Measurements from ENCODE around the gene PLAC9.

PLAC9 gene

GRCh38 chr10:80149123-80149522, 16.6 kb downstream of the PLAC9 start:
- no peak overlapping the region for H3K4me2 ChIP-seq (ENCODE audit: low read length)
- no CpG with 5 or more reads among the region's 2 CpGs for WGBS (ENCODE audit: extremely low coverage, insufficient coverage, insufficient read length)

GRCh38 chr10:80150172-80150571, 17.6 kb downstream of the PLAC9 start:
- H3K4ac ChIP-seq (ENCODE audit: low read depth, low read length), result no peak overlapping the region
- H2BK5ac ChIP-seq (ENCODE audit: low read depth, low read length, poor library complexity), result no peak overlapping the region
- WGBS (ENCODE audit: extremely low coverage, insufficient coverage, insufficient read length), result no CpG with 5 or more reads among the region's 2 CpGs
- H2AFZ ChIP-seq (ENCODE audit: insufficient read depth, low read length, poor library complexity), result no peak overlapping the region
- no peaks in the 10 kb centered on the region for H3K79me2 ChIP-seq (ENCODE audit: control insufficient read depth, insufficient read depth, low read length, poor library complexity)
- no peak overlapping the region for H3K4me2 ChIP-seq (ENCODE audit: low read length)
- no peak overlapping the region for H3K23ac ChIP-seq (ENCODE audit: low read length)
- no peak overlapping the region for H4K91ac ChIP-seq (ENCODE audit: low read depth, low read length)
- H3K36me3 ChIP-seq (ENCODE audit: control insufficient read depth in 1 of 2, insufficient read depth in 2 of 2, low read length in 2 of 2), result peaks cover 22 to 28% of the 10 kb centered on the region in 2 experiments
- no peaks in the 10 kb centered on the region for H3K9me3 ChIP-seq (ENCODE audit: insufficient read depth, low read depth, low read length)
- no peak overlapping the region for H3K4me3 ChIP-seq (ENCODE audit: low read depth, low read length)
- H2AK5ac ChIP-seq (ENCODE audit: low read length), result no peak overlapping the region
- no peak overlapping the region for H4K12ac ChIP-seq (ENCODE audit: low read depth, low read length)
- no peak overlapping the region for H2BK120ac ChIP-seq (ENCODE audit: insufficient read depth, low read length, poor library complexity)
- H3K79me1 ChIP-seq (ENCODE audit: low read length), result peaks cover 5% of the 10 kb centered on the region
- H3K27me3 ChIP-seq (ENCODE audit: insufficient read depth, low read length), result no peaks in the 10 kb centered on the region
- H3K27ac ChIP-seq (ENCODE audit: low read depth, low read length), result no peak overlapping the region
- DNase-seq, result no peak
- no peak overlapping the region for H3K9ac ChIP-seq (ENCODE audit: low read length)
- H3K18ac ChIP-seq (ENCODE audit: low read length), result no peak overlapping the region
- peaks cover 6% of the 10 kb centered on the region in 2 experiments for H3K4me1 ChIP-seq (ENCODE audit: control insufficient read depth in 1 of 2, insufficient read depth in 2 of 2, low read length in 2 of 2)
- no peak overlapping the region for H4K8ac ChIP-seq (ENCODE audit: low read depth, low read length)
- H2BK12ac ChIP-seq (ENCODE audit: low read length), result no peak overlapping the region
- no peak overlapping the region for H3K14ac ChIP-seq (ENCODE audit: low read length)

More at GRCh38 chr10:80149123-80149522, 16.6 kb downstream of the PLAC9 start:
- H3K14ac ChIP-seq (ENCODE audit: low read length), result no peak overlapping the region
- H3K79me2 ChIP-seq (ENCODE audit: control insufficient read depth, insufficient read depth, low read length, poor library complexity), result no peaks in the 10 kb centered on the region
- H3K27ac ChIP-seq (ENCODE audit: low read depth, low read length), result no peak overlapping the region
- H4K91ac ChIP-seq (ENCODE audit: low read depth, low read length), result no peak overlapping the region
- no peak overlapping the region for H4K8ac ChIP-seq (ENCODE audit: low read depth, low read length)
- H4K12ac ChIP-seq (ENCODE audit: low read depth, low read length), result no peak overlapping the region
- peaks cover 20 to 22% of the 10 kb centered on the region in 2 experiments for H3K36me3 ChIP-seq (ENCODE audit: control insufficient read depth in 1 of 2, insufficient read depth in 2 of 2, low read length in 2 of 2)
- H3K9ac ChIP-seq (ENCODE audit: low read length), result no peak overlapping the region
- H2BK5ac ChIP-seq (ENCODE audit: low read depth, low read length, poor library complexity), result no peak overlapping the region
- H3K4me3 ChIP-seq (ENCODE audit: low read depth, low read length), result no peak overlapping the region
- no peak overlapping the region for H3K18ac ChIP-seq (ENCODE audit: low read length)
- H3K27me3 ChIP-seq (ENCODE audit: insufficient read depth, low read length), result no peaks in the 10 kb centered on the region
- H3K4ac ChIP-seq (ENCODE audit: low read depth, low read length), result no peak overlapping the region
- H2BK12ac ChIP-seq (ENCODE audit: low read length), result no peak overlapping the region
- no peak overlapping the region for H3K23ac ChIP-seq (ENCODE audit: low read length)
- no peaks in the 10 kb centered on the region for H3K4me1 ChIP-seq (ENCODE audit: control insufficient read depth in 1 of 2, insufficient read depth in 2 of 2, low read length in 2 of 2)
- no peak overlapping the region for H2AFZ ChIP-seq (ENCODE audit: insufficient read depth, low read length, poor library complexity)
- no peak overlapping the region for H2BK120ac ChIP-seq (ENCODE audit: insufficient read depth, low read length, poor library complexity)
- no peaks in the 10 kb centered on the region for H3K9me3 ChIP-seq (ENCODE audit: insufficient read depth, low read depth, low read length)
- no peak overlapping the region for H2AK5ac ChIP-seq (ENCODE audit: low read length)
- no peak for DNase-seq
- no peaks in the 10 kb centered on the region for H3K79me1 ChIP-seq (ENCODE audit: low read length)

- Histone ChIP-seq H2AK5ac (ENCODE audit: low read length) (no peak overlapping the region), H3K4me3 (ENCODE audit: low read depth, low read length) (no peak overlapping the region), H2BK5ac (ENCODE audit: low read depth, low read length, poor library complexity) (no peak overlapping the region), H3K23ac (ENCODE audit: low read length) (no peak overlapping the region), H4K8ac (ENCODE audit: low read depth, low read length) (no peak overlapping the region), H3K36me3 (ENCODE audit: control insufficient read depth in 1 of 2, insufficient read depth in 2 of 2, low read length in 2 of 2) (peaks cover 31 to 41% of the 10 kb centered on the region in 2 experiments), H3K27ac (ENCODE audit: low read depth, low read length) (no peak overlapping the region), H2BK120ac (ENCODE audit: insufficient read depth, low read length, poor library complexity) (no peak overlapping the region), H4K12ac (ENCODE audit: low read depth, low read length) (no peak overlapping the region), H3K79me1 (ENCODE audit: low read length) (peaks cover 5% of the 10 kb centered on the region), H3K4ac (ENCODE audit: low read depth, low read length) (no peak overlapping the region), H3K9me3 (ENCODE audit: insufficient read depth, low read depth, low read length) (no peaks in the 10 kb centered on the region), H3K18ac (ENCODE audit: low read length) (peak overlapping the region; percentile 9), H3K4me2 (ENCODE audit: low read length) (no peak overlapping the region), H3K9ac (ENCODE audit: low read length) (no peak overlapping the region), H3K79me2 (ENCODE audit: control insufficient read depth, insufficient read depth, low read length, poor library complexity) (no peaks in the 10 kb centered on the region), H3K14ac (ENCODE audit: low read length) (no peak overlapping the region), H4K91ac (ENCODE audit: low read depth, low read length) (no peak overlapping the region), H3K4me1 (ENCODE audit: control insufficient read depth in 1 of 2, insufficient read depth in 2 of 2, low read length in 2 of 2) (peaks cover 11 to 16% of the 10 kb centered on the region in 2 experiments), H2BK12ac (ENCODE audit: low read length) (no peak overlapping the region), H3K27me3 (ENCODE audit: insufficient read depth, low read length) (no peaks in the 10 kb centered on the region), H2AFZ (ENCODE audit: insufficient read depth, low read length, poor library complexity) (no peak overlapping the region)
- DNase-seq, result no peak
- WGBS (ENCODE audit: extremely low coverage, insufficient coverage, insufficient read length), result no CpG with 5 or more reads among the region's 6 CpGs
Observed at GRCh38 chr10:80152820-80153219, 20.3 kb downstream of the PLAC9 start.

GRCh38 chr10:80153460-80153859, 20.9 kb downstream of the PLAC9 start:
- H3K79me1 ChIP-seq (ENCODE audit: low read length), result peaks cover 5% of the 10 kb centered on the region
- no peak overlapping the region for H3K27ac ChIP-seq (ENCODE audit: low read depth, low read length)
- H3K36me3 ChIP-seq (ENCODE audit: control insufficient read depth in 1 of 2, insufficient read depth in 2 of 2, low read length in 2 of 2), result peaks cover 32 to 43% of the 10 kb centered on the region in 2 experiments
- no peak overlapping the region for H3K23ac ChIP-seq (ENCODE audit: low read length)
- no peaks in the 10 kb centered on the region for H3K27me3 ChIP-seq (ENCODE audit: insufficient read depth, low read length)
- no peak overlapping the region for H4K8ac ChIP-seq (ENCODE audit: low read depth, low read length)
- H3K4me1 ChIP-seq (ENCODE audit: control insufficient read depth in 1 of 2, insufficient read depth in 2 of 2, low read length in 2 of 2), result peaks cover 15 to 21% of the 10 kb centered on the region in 2 experiments
- H2BK12ac ChIP-seq (ENCODE audit: low read length), result no peak overlapping the region
- no peak overlapping the region for H2BK5ac ChIP-seq (ENCODE audit: low read depth, low read length, poor library complexity)
- H3K9me3 ChIP-seq (ENCODE audit: insufficient read depth, low read depth, low read length), result no peaks in the 10 kb centered on the region
- H3K18ac ChIP-seq (ENCODE audit: low read length), result peak overlapping the region; percentile 3
- DNase-seq, result no peak
- H4K12ac ChIP-seq (ENCODE audit: low read depth, low read length), result no peak overlapping the region
- H3K9ac ChIP-seq (ENCODE audit: low read length), result no peak overlapping the region
- no peak overlapping the region for H4K91ac ChIP-seq (ENCODE audit: low read depth, low read length)
- no peak overlapping the region for H3K4ac ChIP-seq (ENCODE audit: low read depth, low read length)
- no peak overlapping the region for H3K14ac ChIP-seq (ENCODE audit: low read length)
- no peak overlapping the region for H3K4me3 ChIP-seq (ENCODE audit: low read depth, low read length)
- H2AK5ac ChIP-seq (ENCODE audit: low read length), result no peak overlapping the region
- no peaks in the 10 kb centered on the region for H3K79me2 ChIP-seq (ENCODE audit: control insufficient read depth, insufficient read depth, low read length, poor library complexity)
- H2AFZ ChIP-seq (ENCODE audit: insufficient read depth, low read length, poor library complexity), result no peak overlapping the region
- no peak overlapping the region for H2BK120ac ChIP-seq (ENCODE audit: insufficient read depth, low read length, poor library complexity)
- WGBS (ENCODE audit: extremely low coverage, insufficient coverage, insufficient read length), result no CpG with 5 or more reads among the region's 3 CpGs
- H3K4me2 ChIP-seq (ENCODE audit: low read length), result no peak overlapping the region

Measured in trophoblast cell (in vitro differentiated cells and primary cell).